Measurements from ENCODE around the gene CECR2. TPM values are rescaled to one million over a fixed set of nuclear protein-coding genes. Genes with fewer than 3 reads are reported as not detected.

Gene CECR2
- total RNA-seq, 4 donors from 2014 or later = 1.1 to 2.1 (median 1.3) TPM

GRCh38 chr22:17373855-17374254 lies 4.6 kb downstream of the CECR2 start:
- DNase-seq (ENCODE audit: extremely low spot score) = no peak
- H3K4me1 ChIP-seq = peaks cover 11 to 23% (median 21%) of the 10 kb centered on the region in 4 donors
- TF ChIP-seq CTCF (IDR thresholded peaks at IDR 0.05) (no peak), POLR2AphosphoS5 (IDR thresholded peaks at IDR 0.05) (no peak), EP300 (IDR thresholded peaks at IDR 0.05) (no peak), POLR2A (IDR thresholded peaks at IDR 0.05; ENCODE audit: low read depth) (no peak)
- peaks cover 0 to 48% (median 10%) of the 10 kb centered on the region in 4 donors for H3K27me3 ChIP-seq
- H3K9me3 ChIP-seq = no peaks in the 10 kb centered on the region
- no peak overlapping the region for H3K27ac ChIP-seq (replicated peaks in 1 of 4)
- 82% methylated on average over 4 of the region's 4 CpGs for WGBS
- no peak overlapping the region for H3K4me3 ChIP-seq
- intact Hi-C loops (cut with DNase I) = loop anchor here (5.0 kb wide), 1 partner anchor 63 kb away; no protein-coding TSS in a partner anchor
- H3K36me3 ChIP-seq = no peaks in the 10 kb centered on the region

- no peak for TF ChIP-seq POLR2AphosphoS5 (IDR thresholded peaks at IDR 0.05)
- TF ChIP-seq CTCF (IDR thresholded peaks at IDR 0.05) = no peak
- TF ChIP-seq POLR2A (IDR thresholded peaks at IDR 0.05; ENCODE audit: low read depth) = no peak
- no peak for TF ChIP-seq EP300 (IDR thresholded peaks at IDR 0.05)
- Histone ChIP-seq H3K27me3 (peaks cover 0 to 34% (median 0%) of the 10 kb centered on the region in 4 donors), H3K9me3 (no peaks in the 10 kb centered on the region), H3K36me3 (no peaks in the 10 kb centered on the region), H3K27ac (replicated peaks in 1 of 4) (no peak overlapping the region), H3K4me3 (no peak overlapping the region), H3K4me1 (peaks cover 0 to 26% (median 3%) of the 10 kb centered on the region in 4 donors)
- intact Hi-C loops (cut with DNase I) = no loop called here
- no peak for DNase-seq (ENCODE audit: extremely low spot score)
- 90% methylated on average over 11 of the region's 11 CpGs for WGBS
Observed at GRCh38 chr22:17375914-17376614, 6.8 kb downstream of the CECR2 start.

GRCh38 chr22:17376950-17377349 lies 7.7 kb downstream of the CECR2 start:
- no peak for DNase-seq (ENCODE audit: extremely low spot score)
- H3K36me3 ChIP-seq = no peaks in the 10 kb centered on the region
- WGBS = 90% methylated on average over 1 of the region's 1 CpG
- intact Hi-C loops (cut with DNase I) = no loop called here
- H3K4me1 ChIP-seq = peaks cover 0 to 26% (median 0%) of the 10 kb centered on the region in 4 donors
- no peaks in the 10 kb centered on the region for H3K9me3 ChIP-seq
- H3K27me3 ChIP-seq = peaks cover 0 to 26% (median 0%) of the 10 kb centered on the region in 4 donors
- TF ChIP-seq POLR2A (IDR thresholded peaks at IDR 0.05; ENCODE audit: low read depth) (no peak), POLR2AphosphoS5 (IDR thresholded peaks at IDR 0.05) (no peak), CTCF (IDR thresholded peaks at IDR 0.05) (no peak), EP300 (IDR thresholded peaks at IDR 0.05) (no peak)
- H3K4me3 ChIP-seq = no peak overlapping the region
- H3K27ac ChIP-seq (replicated peaks in 1 of 4) = no peak overlapping the region

GRCh38 chr22:17379944-17380343 lies 10.7 kb downstream of the CECR2 start:
- no peaks in the 10 kb centered on the region for H3K36me3 ChIP-seq
- H3K4me3 ChIP-seq = no peak overlapping the region
- peaks cover 0 to 12% (median 8%) of the 10 kb centered on the region in 4 donors for H3K9me3 ChIP-seq
- intact Hi-C loops (cut with DNase I) = no loop called here
- no peak for TF ChIP-seq CTCF (IDR thresholded peaks at IDR 0.05)
- TF ChIP-seq POLR2AphosphoS5 (IDR thresholded peaks at IDR 0.05) = no peak
- TF ChIP-seq POLR2A (IDR thresholded peaks at IDR 0.05; ENCODE audit: low read depth) = no peak
- TF ChIP-seq EP300 (IDR thresholded peaks at IDR 0.05) = no peak
- DNase-seq (ENCODE audit: extremely low spot score) = no peak
- H3K27ac ChIP-seq (replicated peaks in 1 of 4) = no peak overlapping the region
- peaks cover 0 to 26% (median 0%) of the 10 kb centered on the region in 4 donors for H3K4me1 ChIP-seq
- WGBS = 71% methylated on average over 2 of the region's 2 CpGs
- H3K27me3 ChIP-seq = peaks cover 0 to 14% (median 0%) of the 10 kb centered on the region in 4 donors
